Left ventricle myocardium inferior (tissue), 1 donor: ENCODE data around the gene IFNL3. TPM values are rescaled to one million over a fixed set of nuclear protein-coding genes. Genes with fewer than 3 reads are reported as not detected.
"Not testable (repeated sequence)": the region's sequence is repeated elsewhere in the genome, so short reads cannot be mapped to it uniquely, and the experiment has no call there.

Experiments used
- DNase-seq: peaks from one replicate; pipeline ENCODE4 v3.0.0-alpha.2; 2020
- H3K27ac ChIP-seq: fragments of 200-600 bp; replicated peaks from 2 replicates; pipeline ENCODE4 v1.8.0; 2021
- H3K27me3 ChIP-seq: fragments of 200-600 bp; 2 replicates; pipeline ENCODE4 v1.8.0; 2021; ENCODE audit warnings: low read depth
- H3K36me3 ChIP-seq: fragments of 200-600 bp; 2 replicates; pipeline ENCODE4 v1.8.0; 2021
- H3K4me1 ChIP-seq: fragments of 200-600 bp; 2 replicates; pipeline ENCODE4 v1.8.0; 2021
- H3K4me3 ChIP-seq: fragments of 200-600 bp; 2 replicates; pipeline ENCODE4 v1.8.0; 2021; ENCODE audit warnings: mild to moderate bottlenecking, moderate library complexity
- H3K9me3 ChIP-seq: fragments of 200-600 bp; replicated peaks from 2 replicates; pipeline ENCODE4 v1.8.0; 2021
- intact Hi-C: fragments of 100-400 bp; cut with micrococcal nuclease; formaldehyde crosslinking; loops from one replicate; pipeline ENCODE4 v1.11.0; 2022
- total RNA-seq: library from RNA; stranded (reverse); fragmentation: NEBNext Ultra II Directional; extraction: Animal tissue kit (Norgen Biotek cat#: 25700); gene quantifications from one replicate; pipeline ENCODE4 v1.2.1, GENCODE V29; 2021
- TF ChIP-seq, protein P1 (sequence below): fragments of 200-600 bp; IDR thresholded peaks from 2 replicates; pipeline ENCODE4 v1.8.0; 2021; ENCODE audit warnings: antibody characterized with exemption, mild to moderate bottlenecking, borderline replicate concordance
- donor health status: DM: no; HTN: yes; CAD: no; lungs with severe emphysema.

The IFNL3 gene
- total RNA-seq, 1 donor from 2014 or later = not detected

DNA sequence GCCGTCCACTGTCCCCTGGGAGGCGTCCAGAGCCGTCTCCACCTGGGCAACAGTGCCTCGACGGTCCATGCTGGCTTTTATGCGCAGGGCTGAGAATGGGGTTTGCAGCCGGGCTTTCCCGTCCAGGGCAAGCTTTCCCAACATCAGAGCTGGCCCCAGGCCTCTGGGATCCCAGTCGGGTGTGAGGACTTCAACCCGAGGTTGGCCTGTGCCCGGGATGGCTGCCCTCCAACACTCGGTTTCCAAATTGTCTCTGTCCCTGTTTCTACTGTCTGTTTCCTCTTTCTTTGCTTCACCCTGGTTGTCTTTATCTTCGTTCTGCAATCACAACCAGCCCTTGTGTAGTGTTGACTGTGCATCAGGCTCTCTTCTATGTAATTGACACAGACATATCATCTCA lies 4.0 kb upstream of the IFNL3 start, which contains the start of gene IFNL4:
IFNL4 (minus strand) TSS at position 51 of the 400 bp plus-strand sequence.
- H3K9me3 ChIP-seq = no peaks in the 10 kb centered on the region
- peak within 1 kb of the TSS; percentile 21 for H3K4me3 ChIP-seq
- no peaks in the 10 kb centered on the region for H3K36me3 ChIP-seq
- TF ChIP-seq, protein P1, sequence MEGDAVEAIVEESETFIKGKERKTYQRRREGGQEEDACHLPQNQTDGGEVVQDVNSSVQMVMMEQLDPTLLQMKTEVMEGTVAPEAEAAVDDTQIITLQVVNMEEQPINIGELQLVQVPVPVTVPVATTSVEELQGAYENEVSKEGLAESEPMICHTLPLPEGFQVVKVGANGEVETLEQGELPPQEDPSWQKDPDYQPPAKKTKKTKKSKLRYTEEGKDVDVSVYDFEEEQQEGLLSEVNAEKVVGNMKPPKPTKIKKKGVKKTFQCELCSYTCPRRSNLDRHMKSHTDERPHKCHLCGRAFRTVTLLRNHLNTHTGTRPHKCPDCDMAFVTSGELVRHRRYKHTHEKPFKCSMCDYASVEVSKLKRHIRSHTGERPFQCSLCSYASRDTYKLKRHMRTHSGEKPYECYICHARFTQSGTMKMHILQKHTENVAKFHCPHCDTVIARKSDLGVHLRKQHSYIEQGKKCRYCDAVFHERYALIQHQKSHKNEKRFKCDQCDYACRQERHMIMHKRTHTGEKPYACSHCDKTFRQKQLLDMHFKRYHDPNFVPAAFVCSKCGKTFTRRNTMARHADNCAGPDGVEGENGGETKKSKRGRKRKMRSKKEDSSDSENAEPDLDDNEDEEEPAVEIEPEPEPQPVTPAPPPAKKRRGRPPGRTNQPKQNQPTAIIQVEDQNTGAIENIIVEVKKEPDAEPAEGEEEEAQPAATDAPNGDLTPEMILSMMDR = no peak
- H3K27me3 ChIP-seq = peaks cover 86% of the 10 kb centered on the region
- H3K4me1 ChIP-seq = peaks cover 14% of the 10 kb centered on the region
- DNase-seq = no peak
- H3K27ac ChIP-seq = no peak within 1 kb of the TSS
- intact Hi-C loops = no loop called here

DNA sequence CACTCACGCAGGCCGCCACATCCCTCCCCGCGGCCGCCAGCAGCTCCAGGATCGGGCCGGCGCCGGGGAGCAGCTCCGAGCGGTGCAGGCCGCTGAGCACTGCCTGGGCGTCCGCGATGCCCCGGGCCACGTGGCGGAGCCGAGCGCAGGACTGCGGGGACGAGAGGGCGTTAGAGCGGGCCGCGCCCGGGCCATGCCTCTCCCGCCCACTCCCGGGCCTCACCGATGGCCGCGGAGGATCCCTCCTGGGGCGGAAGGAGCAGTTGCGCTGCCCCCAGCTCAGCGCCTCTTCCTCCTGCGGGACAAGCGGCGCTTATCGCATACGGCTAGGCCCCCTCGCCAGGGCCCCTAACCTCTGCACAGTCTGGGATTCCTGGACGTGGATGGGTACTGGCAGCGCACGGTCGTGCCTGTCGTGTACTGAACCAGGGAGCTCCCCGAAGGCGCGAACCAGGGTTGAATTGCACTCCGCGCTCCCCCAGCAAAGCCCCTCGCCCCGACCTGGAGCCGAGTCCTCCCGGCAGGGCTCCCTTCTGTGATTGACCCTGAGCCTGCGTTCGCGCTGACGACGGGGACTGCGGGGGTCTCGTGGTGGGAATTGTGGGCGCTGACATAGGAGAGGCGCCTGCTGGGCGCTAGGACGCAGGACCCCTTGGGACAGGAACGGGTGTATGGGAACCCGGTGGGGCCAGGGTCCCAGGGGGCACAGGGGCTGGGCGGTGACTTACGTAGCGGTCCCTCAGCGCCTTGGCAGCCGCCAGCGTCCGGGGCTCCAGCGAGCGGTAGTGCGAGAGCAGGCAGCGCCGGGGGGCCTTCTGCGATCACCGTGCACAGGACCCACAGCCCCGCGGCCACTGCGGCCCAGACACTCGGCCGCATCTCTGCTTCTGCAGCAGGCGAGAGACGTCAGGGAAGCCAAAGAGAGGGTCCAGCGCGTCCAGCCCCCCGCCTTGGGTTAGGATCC lies 3.2 kb upstream of the IFNL3 start:
- no peaks in the 10 kb centered on the region for H3K36me3 ChIP-seq
- intact Hi-C loops = no loop called here
- TF ChIP-seq, protein P1 = no peak
- peaks cover 89% of the 10 kb centered on the region for H3K27me3 ChIP-seq
- H3K4me3 ChIP-seq = peak overlapping the region; percentile 21
- H3K9me3 ChIP-seq = no peaks in the 10 kb centered on the region
- H3K27ac ChIP-seq = no peak overlapping the region
- H3K4me1 ChIP-seq = peaks cover 14% of the 10 kb centered on the region
- DNase-seq = no peak

DNA sequence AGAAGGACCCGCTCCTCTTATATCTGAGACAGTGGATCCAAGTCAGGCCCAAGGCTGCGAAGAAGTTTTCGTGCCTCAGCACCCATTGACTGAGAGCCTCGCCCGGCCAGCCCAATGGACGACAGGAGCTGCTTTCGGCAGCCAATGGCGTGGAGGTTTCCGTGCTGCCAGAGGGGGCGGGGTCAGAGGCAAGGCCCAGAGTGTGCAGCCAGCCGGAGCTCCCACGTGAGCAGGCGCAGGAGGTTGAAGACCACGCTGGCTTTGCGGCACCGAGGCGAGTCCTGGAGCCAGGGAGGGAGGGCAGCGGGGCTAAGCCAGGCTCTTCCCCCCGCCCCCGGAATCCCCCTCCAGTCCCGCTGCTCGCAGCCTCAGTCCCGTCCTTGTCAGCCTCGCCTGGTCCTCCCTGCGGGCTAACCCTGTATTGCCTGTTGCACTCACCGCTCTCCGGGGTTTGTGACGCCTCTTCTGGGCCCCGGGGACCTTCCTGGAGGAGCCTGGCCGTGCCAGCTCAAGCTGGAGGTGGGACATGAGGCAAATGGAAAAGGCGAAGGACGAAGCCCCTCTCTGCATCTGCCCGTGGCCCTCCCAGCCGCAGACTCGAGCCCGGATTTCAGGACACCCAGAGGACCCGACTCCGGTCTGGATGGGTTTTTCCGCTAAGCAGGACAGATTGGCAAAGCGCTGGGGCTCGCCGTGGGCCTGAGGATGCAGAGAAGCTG lies 2.3 kb upstream of the IFNL3 start:
- H3K4me1 ChIP-seq = peaks cover 14% of the 10 kb centered on the region
- H3K4me3 ChIP-seq = peak overlapping the region; percentile 21
- DNase-seq = peak; percentile 29
- H3K27ac ChIP-seq = no peak overlapping the region
- intact Hi-C loops = no loop called here
- no peaks in the 10 kb centered on the region for H3K36me3 ChIP-seq
- TF ChIP-seq, protein P1 = no peak
- no peaks in the 10 kb centered on the region for H3K9me3 ChIP-seq
- H3K27me3 ChIP-seq = peaks cover 83% of the 10 kb centered on the region

DNA sequence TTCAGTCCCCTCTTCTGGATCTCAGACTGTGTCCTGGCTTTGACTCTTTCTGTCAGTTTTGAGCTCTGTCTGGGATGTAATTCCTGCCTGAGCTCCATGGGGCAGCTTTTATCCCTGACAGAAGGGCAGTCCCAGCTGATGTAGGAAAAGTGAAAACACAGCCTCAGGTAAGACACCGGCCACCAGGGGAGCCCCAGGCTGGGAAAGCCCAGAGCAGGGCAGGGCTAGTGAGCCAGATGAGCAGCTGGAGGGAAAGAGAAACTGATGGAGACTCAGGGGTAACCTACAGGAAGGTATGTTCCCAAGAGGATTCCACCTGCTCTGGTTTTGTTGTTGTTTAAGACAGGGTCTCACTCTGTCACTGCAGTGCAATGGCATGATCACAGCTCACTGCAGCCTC lies 360 bp upstream of the IFNL3 start:
- H3K36me3 ChIP-seq, DNase-seq, H3K27ac ChIP-seq, intact Hi-C loops, H3K4me3 ChIP-seq, H3K9me3 ChIP-seq: not testable (repeated sequence)
- Histone ChIP-seq H3K27me3 (peaks cover 81% of the 10 kb centered on the region), H3K4me1 (peaks cover 14% of the 10 kb centered on the region)

DNA sequence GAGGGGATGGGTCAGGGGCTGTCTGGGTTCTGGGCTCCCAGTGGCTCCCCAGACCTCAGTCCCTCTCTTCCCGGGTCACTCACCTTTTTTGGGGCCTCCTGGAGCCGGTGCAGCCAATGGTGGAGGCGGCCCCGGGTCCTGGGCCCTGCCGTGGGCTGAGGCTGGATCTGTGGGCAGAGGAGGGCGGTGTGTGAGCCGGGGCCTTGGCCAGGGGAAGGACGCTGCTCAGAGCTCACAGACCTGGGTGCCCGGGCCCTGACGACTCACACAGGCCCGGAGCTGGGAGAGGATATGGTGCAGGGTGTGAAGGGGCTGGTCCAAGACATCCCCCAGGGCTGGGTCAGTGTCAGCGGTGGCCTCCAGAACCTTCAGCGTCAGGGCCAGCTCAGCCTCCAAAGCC lies 1.1 kb downstream of the IFNL3 start:
- H3K27ac ChIP-seq, H3K4me3 ChIP-seq, DNase-seq, H3K9me3 ChIP-seq, intact Hi-C loops, H3K36me3 ChIP-seq: not testable (repeated sequence)
- Histone ChIP-seq H3K27me3 (peaks cover 81% of the 10 kb centered on the region), H3K4me1 (peaks cover 14% of the 10 kb centered on the region)

DNA sequence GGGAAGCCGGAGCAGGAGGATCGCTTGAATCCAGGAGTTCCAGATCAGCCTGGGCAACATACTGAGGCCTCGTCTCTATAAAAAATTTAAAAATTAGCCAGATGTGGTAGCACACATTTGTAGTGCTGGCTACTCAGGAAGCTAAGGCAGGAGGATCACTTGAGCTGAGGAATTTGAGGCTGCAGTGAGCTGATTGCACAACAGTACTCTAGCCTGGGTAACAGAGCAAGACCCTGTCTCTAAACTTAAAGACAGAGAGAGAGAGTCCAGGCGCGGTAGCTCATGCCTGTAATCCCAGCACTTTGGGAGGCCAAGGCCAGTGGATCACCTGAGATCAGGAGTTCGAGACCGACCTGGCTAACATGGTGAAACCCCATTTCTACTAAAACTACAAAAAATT lies 4.4 kb downstream of the IFNL3 start:
- Histone ChIP-seq H3K4me3 (no peak overlapping the region), H3K27me3 (peaks cover 88% of the 10 kb centered on the region), H3K27ac (no peak overlapping the region), H3K36me3 (no peaks in the 10 kb centered on the region), H3K9me3 (no peaks in the 10 kb centered on the region), H3K4me1 (no peaks in the 10 kb centered on the region)
- intact Hi-C loops = no loop called here
- DNase-seq = no peak
- TF ChIP-seq, protein P1 = no peak
